DOHH2 (cell line): ENCODE measurements around the gene IRS4.

ENCODE experiments used
- CTCF ChIP-seq: fragments of 200-600 bp; sonication (generic); IDR thresholded peaks from one replicate; pipeline ENCODE4 v1.5.1; 2014; ENCODE audit warnings: antibody characterized with exemption, mild to moderate bottlenecking, low read depth, low read length; ENCODE audit not compliant: poor library complexity, severe bottlenecking
- EZH2phosphoT487 ChIP-seq: fragments of 200-600 bp; sonication (generic); IDR thresholded peaks from 2 replicates; pipeline ENCODE4 v1.6.1; 2017; ENCODE audit warnings: borderline replicate concordance, mild to moderate bottlenecking, antibody characterized with exemption, low read length, moderate library complexity, mixed read lengths

DNA sequence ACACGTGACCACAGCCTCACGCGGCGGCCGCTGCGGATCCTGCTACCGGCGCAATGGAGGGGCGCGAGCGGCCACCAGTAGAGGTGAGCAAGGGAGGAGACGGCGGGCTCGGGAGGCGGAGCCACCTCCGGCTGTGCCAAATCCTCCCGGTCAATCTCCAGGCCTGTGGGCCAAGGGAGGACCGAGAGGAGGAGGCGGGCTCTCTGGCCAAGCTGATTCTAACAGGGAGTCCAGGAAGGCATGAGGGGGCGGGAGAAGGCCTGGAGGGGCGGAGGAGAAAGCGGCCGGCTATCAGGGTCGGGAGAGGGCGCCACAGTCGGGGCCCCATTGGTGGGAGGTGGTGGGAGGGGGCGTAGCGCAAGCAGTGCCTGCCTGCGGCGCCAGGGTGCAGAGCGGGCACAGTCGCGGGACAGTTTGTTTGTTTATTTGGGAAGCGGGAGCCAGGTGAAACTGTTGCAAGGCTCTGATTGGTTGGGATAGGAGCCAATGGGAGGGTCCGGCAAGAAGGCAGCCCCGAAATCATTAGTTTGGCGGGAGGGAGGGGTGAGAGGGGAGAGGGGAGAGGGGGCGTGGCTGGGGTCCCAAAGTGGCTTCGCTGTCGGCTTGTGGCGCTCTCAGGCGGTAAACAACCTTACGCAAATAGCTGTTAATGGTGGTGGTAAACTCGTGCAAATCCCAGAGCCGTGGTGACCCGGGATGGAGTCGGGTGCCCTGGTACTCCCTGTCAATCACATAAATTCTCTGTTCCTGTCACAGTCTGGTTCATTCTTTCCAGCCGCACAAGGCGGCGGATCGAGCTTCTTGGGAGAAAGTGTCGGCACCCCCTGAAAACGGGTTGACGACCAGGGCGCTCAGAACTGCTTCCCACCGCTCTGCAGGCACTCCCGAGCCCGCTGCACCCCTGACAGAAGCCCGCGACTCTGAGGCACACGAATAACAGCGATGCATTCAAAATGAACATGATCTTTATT, at the start of gene IRS4:
- no peak for TF ChIP-seq CTCF
- TF ChIP-seq EZH2phosphoT487, result no peak
